CD4-positive, alpha-beta T cell treated with Interferon alpha-2 for 1 hour (primary cell): ENCODE results near the gene P2RX1.
A peak's percentile ranks its signal among the peaks of the same experiment; 100 is the strongest.

Experiments used
- DNase-seq, 2 donors: peaks; one replicate each; pipeline ENCODE4 v3.0.0-alpha.2; 2020 to 2022

Gene P2RX1

DNA sequence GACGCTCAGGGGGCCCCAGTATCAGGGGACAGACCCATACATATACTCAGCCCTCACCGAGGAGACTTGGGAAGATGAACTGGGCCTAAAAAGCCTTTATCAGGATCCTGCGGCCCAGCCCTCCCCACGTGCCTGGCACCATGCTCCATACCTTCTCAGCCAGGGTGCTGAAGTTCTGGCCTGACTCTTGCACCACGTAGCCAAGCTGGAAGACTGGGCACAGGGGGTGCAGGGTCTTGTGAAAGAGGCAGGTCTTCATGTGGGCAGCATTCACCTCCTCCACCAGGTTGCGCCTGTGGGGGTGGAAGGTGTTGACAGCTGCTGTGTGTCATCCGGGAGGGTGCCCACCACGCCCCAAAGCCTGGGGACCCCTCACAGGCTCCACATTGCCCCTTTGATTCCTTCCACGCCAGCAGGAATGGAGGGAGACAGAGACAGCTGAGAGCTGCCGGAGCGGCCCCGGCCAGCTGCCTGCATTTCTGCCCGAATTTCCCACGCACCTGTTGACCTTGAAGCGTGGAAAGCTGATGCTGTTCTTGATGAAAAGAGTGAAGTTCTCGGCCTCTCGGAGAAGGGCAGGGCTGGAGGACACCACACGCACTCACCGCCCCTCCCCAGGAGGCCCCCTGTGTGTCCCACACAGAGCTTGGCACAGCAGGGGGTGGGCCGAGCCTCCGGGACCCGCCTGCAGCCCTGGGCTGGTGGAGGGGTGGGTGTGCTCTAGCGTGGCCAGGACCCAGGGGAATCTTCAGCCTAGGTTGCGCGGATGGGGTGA lies 13.0 kb downstream of the P2RX1 start:
- DNase-seq: no peak

DNA sequence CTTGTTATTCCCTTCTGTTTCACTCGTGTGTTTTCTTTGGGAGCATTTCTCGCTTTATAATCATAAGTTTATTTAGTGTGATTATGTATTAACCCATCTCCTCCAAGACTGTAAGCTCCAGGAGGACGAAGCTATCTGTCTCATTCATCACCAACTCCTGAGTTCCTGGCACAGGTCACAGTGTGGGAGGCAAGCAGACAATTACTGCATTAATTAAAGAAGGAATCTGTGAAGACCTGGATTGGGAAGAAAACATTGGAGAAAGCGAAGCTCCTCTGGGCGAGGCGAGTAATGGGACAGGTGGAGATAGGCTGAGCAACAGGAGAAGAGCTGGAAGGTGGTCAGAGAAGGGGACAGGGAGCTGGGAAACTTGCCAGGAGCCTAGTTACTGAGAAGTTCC lies 15.6 kb downstream of the P2RX1 start:
- DNase-seq: no peak

DNA sequence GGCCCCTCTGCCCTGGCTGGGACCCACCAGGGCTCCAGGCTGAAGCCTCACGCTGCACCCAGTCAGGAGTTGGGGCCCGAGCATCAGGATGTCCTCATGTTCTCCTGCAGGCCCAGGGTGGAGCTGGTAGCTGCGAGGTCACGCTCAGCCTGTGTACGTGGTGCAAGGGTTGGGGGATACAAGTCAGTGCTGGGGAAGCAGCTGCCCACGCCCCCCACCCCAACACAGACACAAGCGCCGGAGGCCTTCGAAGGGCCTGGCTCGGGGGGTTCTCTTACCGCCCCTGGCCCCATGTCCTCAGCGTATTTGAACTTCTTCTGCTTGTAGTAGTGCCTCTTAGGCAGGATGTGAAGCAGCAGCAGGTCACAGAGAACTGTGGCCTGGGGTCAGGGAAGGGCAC lies 18.5 kb downstream of the P2RX1 start:
- DNase-seq: no peak

DNA sequence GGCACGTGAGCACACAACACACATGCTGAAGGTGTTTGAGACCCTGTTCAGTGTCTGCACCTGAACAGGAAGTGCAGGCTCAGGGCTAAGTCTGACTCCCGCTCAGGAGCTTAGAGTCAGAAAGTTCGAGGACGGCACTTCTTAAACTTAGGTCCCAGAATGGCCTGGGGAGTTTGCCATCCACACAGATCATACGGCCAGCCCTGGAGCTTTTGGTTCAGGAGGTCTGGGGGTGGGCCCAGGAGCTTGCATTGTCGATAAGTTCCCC lies 19.4 kb downstream of the P2RX1 start:
- no peak for DNase-seq

GRCh38 chr17:3896108-3896967 lies 19.9 kb downstream of the P2RX1 start:
- no peak for DNase-seq

- no peak for DNase-seq
Measured at GRCh38 chr17:3895354-3895753, 20.9 kb downstream of the P2RX1 start.

GRCh38 chr17:3894911-3895343 lies 21.3 kb downstream of the P2RX1 start:
- no peak for DNase-seq

DNA sequence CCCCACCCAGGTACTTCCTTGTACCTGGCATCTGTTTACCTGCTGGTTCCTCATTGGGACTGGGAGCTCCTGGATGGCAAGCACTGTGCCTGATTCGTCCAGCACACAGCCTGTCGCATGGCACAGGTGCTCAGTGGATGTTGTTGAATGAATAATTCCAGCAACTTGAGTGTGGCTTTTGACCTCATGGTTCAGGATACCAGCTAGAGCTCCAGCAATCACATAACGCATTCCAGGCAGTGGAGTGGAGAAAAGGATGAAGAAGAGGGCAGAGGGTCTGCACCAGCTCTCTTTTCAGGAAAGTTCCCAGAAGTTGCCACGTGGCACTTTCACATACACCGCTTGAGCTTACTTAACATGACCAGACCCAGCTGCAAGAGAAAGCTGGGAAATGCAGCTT lies 22.1 kb downstream of the P2RX1 start:
- no peak for DNase-seq

- no peak for DNase-seq
Measured at GRCh38 chr17:3893720-3894116, 22.5 kb downstream of the P2RX1 start.

- DNase-seq: peak; percentile 86 to 93
Measured at GRCh38 chr17:3893003-3893719, 23.1 kb downstream of the P2RX1 start, which contains the start of gene CAMKK1. Gene CAMKK1 (minus strand): TSS chr17:3893053. CDS start chr17:3885687, 7,366 bp downstream.

GRCh38 chr17:3892095-3892998 lies 23.9 kb downstream of the P2RX1 start:
- peak; percentile 84 to 86 for DNase-seq

DNA sequence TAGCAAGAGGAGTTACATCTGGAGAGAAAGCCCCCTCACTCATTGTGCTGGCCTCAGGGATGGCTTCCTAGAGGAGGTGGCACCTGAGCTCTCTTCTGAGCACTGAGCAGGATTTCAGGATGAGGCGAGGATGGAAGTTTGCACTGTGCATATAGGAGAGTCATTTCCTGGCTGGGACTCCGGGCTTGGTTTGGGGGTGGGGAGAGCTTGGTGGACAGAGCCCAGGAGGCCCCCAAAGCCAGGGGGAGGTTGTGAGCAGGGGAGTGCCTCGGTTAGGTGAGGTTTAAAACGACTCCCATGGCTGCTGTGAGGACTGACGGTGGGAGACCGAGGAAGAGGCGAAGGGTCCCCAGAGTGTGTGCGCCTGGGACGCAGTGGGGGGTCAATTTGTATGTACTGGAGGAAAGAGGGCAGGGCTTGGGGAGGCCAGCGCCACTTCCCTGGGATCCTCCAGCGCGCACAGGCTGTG lies 24.6 kb downstream of the P2RX1 start:
- DNase-seq: no peak

GRCh38 chr17:3890878-3891219 lies 25.4 kb downstream of the P2RX1 start:
- no peak for DNase-seq

- DNase-seq: no peak
Measured at GRCh38 chr17:3890082-3890877, 26.0 kb downstream of the P2RX1 start.

DNA sequence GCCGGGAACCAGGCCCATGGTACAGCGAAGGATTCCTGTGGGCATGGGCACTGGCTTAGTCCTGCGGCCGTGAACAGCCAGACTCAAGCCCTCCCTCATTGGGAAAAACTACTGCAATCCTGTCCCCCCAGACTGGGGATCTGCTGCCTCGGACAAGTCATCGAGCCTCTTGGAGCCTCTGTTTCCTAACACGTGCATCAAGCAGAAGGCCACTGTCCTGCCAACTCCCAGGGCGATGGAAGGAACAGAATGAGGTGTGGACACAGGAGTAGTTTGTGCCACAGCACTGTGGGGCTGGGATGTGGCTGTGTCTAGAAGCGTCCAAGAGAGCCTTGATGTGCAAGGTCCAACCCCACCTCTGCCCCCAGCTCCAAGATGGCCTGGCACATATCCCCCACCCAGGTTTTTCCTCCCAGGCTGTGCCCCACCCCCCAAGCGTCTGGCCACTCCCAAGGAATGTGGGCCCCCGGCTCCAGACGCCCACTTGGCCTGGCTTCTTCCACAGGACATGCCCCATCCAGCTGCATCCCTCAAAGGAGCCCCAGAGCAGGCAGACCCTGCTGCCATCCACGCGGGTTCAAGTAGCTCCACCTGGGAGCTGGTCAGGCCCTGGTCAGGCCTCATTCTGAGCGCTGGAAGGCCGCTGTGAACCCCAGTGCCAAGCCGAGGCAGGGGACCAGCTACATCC lies 26.8 kb downstream of the P2RX1 start:
- DNase-seq: no peak

GRCh38 chr17:3888343-3889171 lies 27.7 kb downstream of the P2RX1 start:
- DNase-seq: no peak

GRCh38 chr17:3887804-3888203 lies 28.5 kb downstream of the P2RX1 start:
- DNase-seq: no peak

GRCh38 chr17:3887394-3887793 lies 28.9 kb downstream of the P2RX1 start:
- DNase-seq: no peak

- peak; percentile 28 to 37 for DNase-seq
Measured at GRCh38 chr17:3886776-3887175, 29.5 kb downstream of the P2RX1 start.

DNA sequence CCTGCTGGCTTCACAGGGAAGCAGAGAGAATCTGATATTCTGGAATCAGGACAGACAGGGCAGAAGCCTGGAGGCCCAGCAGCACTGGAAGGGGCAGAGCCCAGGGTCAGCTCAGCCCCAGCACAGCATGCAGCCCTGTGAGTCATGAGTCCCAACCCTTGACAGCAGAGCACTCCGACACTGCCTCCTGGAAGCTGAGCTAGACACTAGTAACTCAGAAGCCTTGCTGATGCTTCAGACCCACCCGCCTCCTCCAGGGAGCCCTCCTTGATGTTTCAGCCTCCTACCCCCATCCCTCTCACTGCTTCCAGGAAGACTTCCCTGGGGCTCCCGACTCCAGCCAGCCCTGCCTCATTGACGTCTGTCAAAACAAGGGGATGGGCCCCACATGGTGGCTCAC lies 30.3 kb downstream of the P2RX1 start:
- no peak for DNase-seq
